IgD-negative memory B cell (primary cell): ENCODE measurements around the gene KDM2A. TPM values are rescaled to one million over a fixed set of nuclear protein-coding genes. Genes with fewer than 3 reads are reported as not detected.

ENCODE experiments used
- H3K27ac Mint-ChIP-seq, 3 donors: one replicate each; pipeline ENCODE4 v1.8.0; 2020 to 2022; ENCODE audit warnings: mild to moderate bottlenecking in 3 of 3, mixed read lengths in 3 of 3, moderate library complexity in 1 of 3
- H3K27me3 Mint-ChIP-seq: one replicate; pipeline ENCODE4 v1.8.0; 2021; ENCODE audit warnings: mixed read lengths
- H3K36me3 Mint-ChIP-seq: one replicate; pipeline ENCODE4 v1.8.0; 2020; ENCODE audit warnings: mild to moderate bottlenecking, mixed read lengths
- H3K4me1 Mint-ChIP-seq, 3 donors: one replicate each; pipeline ENCODE4 v1.8.0; 2020 to 2022; ENCODE audit warnings: mixed read lengths in 3 of 3, mild to moderate bottlenecking in 1 of 3
- H3K4me3 Mint-ChIP-seq, 4 donors: one replicate each; pipeline ENCODE4 v1.8.0; 2020 to 2022; ENCODE audit warnings: mild to moderate bottlenecking in 4 of 4, mixed read lengths in 4 of 4, moderate library complexity in 3 of 4
- H3K9me3 Mint-ChIP-seq, 3 donors: one replicate each; pipeline ENCODE4 v1.8.0; 2020 to 2021; ENCODE audit warnings: mixed read lengths in 3 of 3, mild to moderate bottlenecking in 1 of 3
- polyA plus RNA-seq: library from polyadenylated mRNA; unstranded; fragments of 300-500 nt; fragmentation: Illumina TruSeq; gene quantifications from one replicate; pipeline ENCODE4 v1.2.3, GENCODE V29; 2021

KDM2A gene
- polyA plus RNA-seq, 1 donor from 2014 or later, result 25.1 TPM

DNA sequence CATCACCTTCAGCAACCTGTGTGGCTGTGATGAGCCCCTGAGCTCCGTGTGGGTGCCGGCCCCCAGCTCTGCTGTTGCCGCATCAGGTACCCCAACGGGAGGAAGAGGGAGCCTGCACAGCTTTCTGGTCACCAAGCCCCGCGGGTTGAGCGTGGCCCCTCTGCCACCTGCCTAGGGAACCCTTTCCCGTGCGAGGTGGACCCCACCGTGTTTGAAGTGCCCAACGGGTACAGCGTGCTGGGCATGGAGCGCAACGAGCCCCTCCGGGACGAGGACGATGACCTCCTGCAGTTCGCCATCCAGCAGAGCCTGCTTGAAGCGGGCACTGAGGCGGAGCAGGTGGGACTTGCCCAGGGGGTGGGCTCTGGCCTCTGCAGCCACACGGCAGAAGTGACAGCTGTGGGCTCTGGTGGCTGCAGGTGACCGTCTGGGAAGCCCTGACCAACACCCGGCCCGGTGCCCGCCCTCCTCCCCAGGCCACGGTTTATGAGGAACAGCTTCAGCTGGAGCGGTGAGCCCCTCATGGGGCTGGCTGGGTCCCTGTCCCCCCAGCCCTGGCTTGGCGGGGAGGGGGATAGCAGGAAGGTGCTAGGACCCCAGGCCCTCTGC lies 182.4 kb downstream of the KDM2A start:
- H3K27me3 Mint-ChIP-seq, result no peaks in the 10 kb centered on the region
- peaks cover 0 to 4% (median 0%) of the 10 kb centered on the region in 3 donors for H3K9me3 Mint-ChIP-seq
- peak overlapping the region in 1 of 3 donors; percentile 57 for H3K27ac Mint-ChIP-seq

DNA sequence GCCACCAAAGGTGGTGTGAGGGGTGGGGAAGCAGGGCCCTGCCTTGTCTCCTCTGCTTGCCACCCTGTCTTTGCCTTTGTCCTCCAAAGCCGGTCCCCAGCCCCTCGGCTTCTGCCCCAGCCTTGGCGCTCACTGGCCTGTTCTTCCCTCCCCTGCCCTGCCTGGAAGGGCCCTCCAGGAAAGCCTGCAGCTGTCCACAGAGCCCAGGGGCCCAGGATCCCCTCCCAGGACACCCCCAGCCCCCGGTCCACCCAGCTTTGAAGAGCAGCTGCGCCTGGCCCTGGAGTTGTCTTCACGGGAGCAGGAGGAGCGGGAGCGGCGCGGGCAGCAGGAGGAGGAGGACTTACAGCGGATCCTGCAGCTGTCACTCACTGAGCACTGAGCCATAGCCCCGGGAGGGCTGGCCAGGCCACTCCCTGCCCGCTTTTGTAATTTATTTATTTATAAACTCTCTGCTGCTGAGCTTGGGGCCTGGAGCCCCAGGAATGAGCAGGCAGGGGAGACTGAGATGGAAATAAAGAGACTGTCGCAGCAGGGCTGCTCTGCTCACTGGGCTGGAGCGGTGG lies 183.0 kb downstream of the KDM2A start:
- Mint-ChIP-seq H3K4me3 (peak overlapping the region in 1 of 4 donors; percentile 16), H3K9me3 (no peaks in the 10 kb centered on the region), H3K27ac (peak overlapping the region in 1 of 3 donors; percentile 10), H3K36me3 (peaks cover 6% of the 10 kb centered on the region), H3K4me1 (peaks cover 2 to 4% (median 2%) of the 10 kb centered on the region in 3 donors), H3K27me3 (no peaks in the 10 kb centered on the region)

More for the DNA sequence above, 182.4 kb downstream of the KDM2A start:
- H3K4me3 Mint-ChIP-seq, result no peak overlapping the region
- H3K4me1 Mint-ChIP-seq, result peaks cover 2 to 6% (median 5%) of the 10 kb centered on the region in 3 donors
- peaks cover 9% of the 10 kb centered on the region for H3K36me3 Mint-ChIP-seq

DNA sequence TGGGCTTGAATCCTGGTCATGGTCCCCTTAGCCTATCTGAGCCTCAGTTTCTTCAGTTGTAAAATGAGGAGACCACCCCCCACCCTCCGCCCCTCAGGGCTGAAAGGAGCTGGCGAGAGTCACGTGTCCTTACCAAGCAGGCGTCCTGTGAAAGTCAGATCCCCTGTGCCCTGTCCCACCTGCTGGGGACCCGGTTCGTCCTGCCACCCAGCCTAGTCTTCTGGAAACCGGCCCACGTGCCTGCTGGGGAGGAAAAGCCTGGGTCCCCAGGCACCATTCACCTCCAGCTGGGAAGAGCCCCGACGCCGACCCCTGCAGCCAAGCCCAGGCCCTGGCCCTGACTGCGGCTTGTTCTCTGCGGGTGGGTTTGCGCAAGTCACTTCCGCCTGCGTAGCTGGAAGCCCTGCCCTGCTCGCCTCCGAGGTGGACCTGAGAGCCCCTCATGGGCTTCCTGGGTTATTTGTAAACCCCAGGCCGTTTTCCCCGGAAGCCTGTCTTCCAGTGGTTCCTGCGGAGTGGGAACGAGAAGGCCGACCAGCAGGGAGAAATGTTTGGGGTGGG lies 183.6 kb downstream of the KDM2A start:
- H3K27me3 Mint-ChIP-seq, result no peaks in the 10 kb centered on the region
- no peaks in the 10 kb centered on the region for H3K9me3 Mint-ChIP-seq
- peaks cover 0 to 4% (median 2%) of the 10 kb centered on the region in 3 donors for H3K4me1 Mint-ChIP-seq
- peak overlapping the region in 1 of 3 donors; percentile 59 for H3K27ac Mint-ChIP-seq
- H3K36me3 Mint-ChIP-seq, result peaks cover 5% of the 10 kb centered on the region
- peak overlapping the region in 2 of 4 donors; percentile 5 to 25 for H3K4me3 Mint-ChIP-seq

DNA sequence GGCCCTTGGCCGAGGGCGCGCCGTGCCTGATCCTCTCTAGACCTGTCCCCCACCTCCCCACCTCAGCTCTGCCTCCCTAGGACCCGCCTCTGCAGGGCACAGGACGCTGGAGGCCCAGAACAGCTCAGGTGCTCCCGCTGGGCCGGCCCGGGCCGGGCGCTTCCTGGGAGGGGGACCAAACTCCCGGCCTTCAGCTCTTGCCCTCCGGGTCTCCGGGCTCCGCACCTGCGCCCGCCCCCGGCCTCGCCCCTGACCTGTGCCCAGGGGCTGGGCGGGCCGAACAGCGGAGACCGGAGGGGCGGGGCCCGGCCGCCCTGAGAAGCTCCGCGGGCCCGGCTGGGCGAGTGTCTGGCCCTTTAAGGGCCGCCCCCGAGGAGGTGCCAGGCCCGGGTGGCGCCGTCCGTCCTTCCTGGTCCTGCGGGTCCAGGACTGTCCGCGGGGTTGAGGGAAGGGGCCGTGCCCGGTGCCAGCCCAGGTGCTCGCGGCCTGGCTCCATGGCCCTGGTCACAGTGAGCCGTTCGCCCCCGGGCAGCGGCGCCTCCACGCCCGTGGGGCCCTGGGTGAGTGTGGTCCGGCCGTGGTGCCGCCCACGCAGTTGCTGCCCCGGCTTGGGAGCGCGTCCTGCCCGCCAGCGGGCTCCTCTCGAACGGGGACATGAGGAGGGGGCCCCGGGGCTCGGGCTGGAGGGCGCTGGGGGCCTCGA lies 184.2 kb downstream of the KDM2A start, which contains the start of gene SSH3:
Gene SSH3 (plus strand): TSS at position 399 of the 703 bp plus-strand sequence. CDS start 96 bp downstream, at position 495.
- Mint-ChIP-seq H3K27me3 (no peaks in the 10 kb centered on the region), H3K27ac (peak within 1 kb of the TSS in 1 of 3 donors; percentile 59), H3K9me3 (no peaks in the 10 kb centered on the region), H3K36me3 (peaks cover 4% of the 10 kb centered on the region), H3K4me3 (peak within 1 kb of the TSS in 3 of 4 donors; percentile 5 to 65 (median 22)), H3K4me1 (peaks cover 0 to 4% (median under 1%) of the 10 kb centered on the region in 3 donors)

DNA sequence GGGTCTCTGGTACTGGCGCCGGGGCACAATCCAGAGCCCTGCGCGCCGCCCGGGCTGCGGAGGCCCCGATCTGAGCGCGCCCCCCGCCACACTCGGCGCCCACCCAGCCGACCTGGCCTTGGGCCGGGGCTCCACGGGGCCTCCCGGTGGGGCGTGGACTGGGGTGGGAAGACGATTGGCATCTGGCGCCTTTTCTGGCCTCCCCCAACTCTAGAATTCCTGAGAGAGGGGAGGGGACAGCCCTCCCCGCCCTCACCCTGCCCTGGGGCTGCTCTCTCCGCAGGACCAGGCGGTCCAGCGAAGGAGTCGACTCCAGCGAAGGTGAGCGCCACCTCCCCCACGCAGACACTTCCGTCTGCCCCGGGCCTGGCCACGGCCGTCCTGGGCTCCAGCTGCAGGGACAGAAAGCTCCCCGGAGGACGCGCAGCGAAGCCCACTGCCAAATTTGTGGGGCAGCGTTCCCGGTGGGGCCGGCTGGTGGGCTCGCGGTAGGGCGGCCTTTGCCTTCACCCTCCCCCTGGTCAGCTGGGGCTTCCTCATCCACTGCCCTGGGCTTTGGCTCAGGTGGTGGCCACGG lies 184.9 kb downstream of the KDM2A start:
- Mint-ChIP-seq H3K36me3 (no peaks in the 10 kb centered on the region), H3K9me3 (no peaks in the 10 kb centered on the region), H3K27me3 (no peaks in the 10 kb centered on the region), H3K4me1 (no peaks in the 10 kb centered on the region), H3K27ac (no peak overlapping the region), H3K4me3 (peak overlapping the region in 1 of 4 donors; percentile 65)

DNA sequence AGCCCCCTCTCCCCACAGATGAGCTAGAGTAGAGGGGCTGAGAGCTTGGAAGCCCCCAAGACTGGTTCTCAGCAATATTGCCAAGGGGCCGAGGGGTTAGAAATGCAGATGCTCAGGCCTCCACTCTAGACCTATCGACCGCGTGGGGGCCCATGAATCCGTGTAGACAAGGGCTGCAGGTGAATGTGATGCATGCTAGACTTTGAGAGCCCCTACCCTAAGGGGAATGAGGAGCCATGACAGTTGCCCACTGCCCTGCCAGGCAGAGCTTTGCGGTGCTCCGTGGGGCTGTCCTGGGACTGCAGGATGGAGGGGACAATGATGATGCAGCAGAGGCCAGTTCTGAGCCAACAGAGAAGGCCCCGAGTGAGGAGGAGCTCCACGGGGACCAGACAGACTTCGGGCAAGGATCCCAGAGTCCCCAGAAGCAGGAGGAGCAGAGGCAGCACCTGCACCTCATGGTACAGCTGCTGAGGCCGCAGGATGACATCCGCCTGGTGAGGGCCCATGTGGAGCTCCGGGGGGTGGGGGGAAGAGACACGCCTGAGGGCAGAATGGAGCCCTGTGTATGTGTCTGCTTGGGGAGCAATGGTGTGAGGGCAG lies 185.5 kb downstream of the KDM2A start:
- peak overlapping the region in 2 of 4 donors; percentile 34 to 43 for H3K4me3 Mint-ChIP-seq
- H3K9me3 Mint-ChIP-seq, result no peaks in the 10 kb centered on the region
- no peak overlapping the region for H3K27ac Mint-ChIP-seq
- no peaks in the 10 kb centered on the region for H3K27me3 Mint-ChIP-seq
- no peaks in the 10 kb centered on the region for H3K36me3 Mint-ChIP-seq
- H3K4me1 Mint-ChIP-seq, result peaks cover 0 to 1% (median 0%) of the 10 kb centered on the region in 3 donors

DNA sequence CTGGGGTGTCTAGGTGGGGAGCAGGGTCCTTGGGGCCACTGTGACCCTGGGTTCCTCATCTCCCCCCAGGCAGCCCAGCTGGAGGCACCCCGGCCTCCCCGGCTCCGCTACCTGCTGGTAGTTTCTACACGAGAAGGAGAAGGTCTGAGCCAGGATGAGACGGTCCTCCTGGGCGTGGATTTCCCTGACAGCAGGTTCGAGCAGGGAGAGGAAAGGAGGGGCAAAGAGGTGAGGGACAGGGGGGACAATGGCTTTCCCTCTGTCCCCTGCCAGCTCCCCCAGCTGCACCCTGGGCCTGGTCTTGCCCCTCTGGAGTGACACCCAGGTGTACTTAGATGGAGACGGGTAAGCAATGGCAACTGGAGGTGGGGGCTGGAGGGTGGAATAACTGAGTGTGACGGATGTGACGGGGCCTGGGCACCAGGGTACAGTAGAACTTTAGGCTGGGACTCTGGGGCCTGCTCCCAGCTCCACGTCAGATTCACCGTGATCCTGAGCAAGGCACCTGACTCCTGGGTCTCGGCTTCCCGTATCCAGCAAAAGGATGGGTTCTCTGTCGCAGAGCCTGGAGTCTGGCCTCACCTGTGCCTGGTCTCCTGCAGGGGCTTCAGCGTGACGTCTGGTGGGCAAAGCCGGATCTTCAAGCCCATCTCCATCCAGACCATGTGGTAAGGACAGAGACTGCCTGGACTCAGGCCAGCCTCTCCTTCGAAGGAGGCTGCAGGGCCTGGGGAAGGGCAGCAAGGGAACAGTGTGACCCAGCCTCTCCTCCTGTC lies 187.9 kb downstream of the KDM2A start:
- Mint-ChIP-seq H3K4me1 (peaks cover 0 to 1% (median 0%) of the 10 kb centered on the region in 3 donors), H3K4me3 (no peak overlapping the region), H3K27ac (no peak overlapping the region), H3K27me3 (no peaks in the 10 kb centered on the region), H3K9me3 (no peaks in the 10 kb centered on the region), H3K36me3 (no peaks in the 10 kb centered on the region)

DNA sequence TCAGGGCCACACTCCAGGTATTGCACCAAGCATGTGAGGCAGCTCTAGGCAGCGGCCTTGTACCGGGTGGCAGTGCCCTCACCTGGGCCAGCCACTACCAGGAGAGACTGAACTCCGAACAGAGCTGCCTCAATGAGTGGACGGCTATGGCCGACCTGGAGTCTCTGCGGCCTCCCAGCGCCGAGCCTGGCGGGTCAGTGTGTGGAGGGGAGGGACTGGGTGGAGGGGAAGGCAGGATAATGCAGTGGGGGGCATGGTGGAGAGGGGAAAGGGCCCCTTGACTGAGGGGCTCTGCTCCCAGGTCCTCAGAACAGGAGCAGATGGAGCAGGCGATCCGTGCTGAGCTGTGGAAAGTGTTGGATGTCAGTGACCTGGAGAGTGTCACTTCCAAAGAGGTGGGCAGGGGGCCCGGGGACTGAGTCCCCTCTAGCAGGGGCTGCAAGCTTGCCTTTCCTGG lies 188.5 kb downstream of the KDM2A start:
- peaks cover 4% of the 10 kb centered on the region in 3 donors for H3K4me1 Mint-ChIP-seq

More for the DNA sequence above, 188.5 kb downstream of the KDM2A start:
- no peaks in the 10 kb centered on the region for H3K36me3 Mint-ChIP-seq
- H3K27me3 Mint-ChIP-seq, result no peaks in the 10 kb centered on the region
- no peak overlapping the region for H3K27ac Mint-ChIP-seq
- H3K4me3 Mint-ChIP-seq, result no peak overlapping the region
- no peaks in the 10 kb centered on the region for H3K9me3 Mint-ChIP-seq

Other genes with a start within 250 kb of the KDM2A start
- gene PC, start 160.9 kb upstream of the KDM2A start, polyA plus RNA-seq, result 1.3 TPM
- not detected for gene C11orf86, start 144.0 kb upstream of the KDM2A start, polyA plus RNA-seq
- not detected for gene SYT12, start 96.1 kb upstream of the KDM2A start, polyA plus RNA-seq
- gene RHOD, start 62.4 kb upstream of the KDM2A start, polyA plus RNA-seq, result 0.54 TPM
- gene GRK2, start 147.2 kb downstream of the KDM2A start, polyA plus RNA-seq, result 26.2 TPM
- gene ANKRD13D, start 170.0 kb downstream of the KDM2A start, polyA plus RNA-seq, result 17.3 TPM
- 5.5 TPM for gene SSH3, start 184.3 kb downstream of the KDM2A start, polyA plus RNA-seq
- gene POLD4, start 234.3 kb downstream of the KDM2A start, polyA plus RNA-seq, result 384 TPM